ENCODE measurements around the gene SOWAHB.

SOWAHB gene

DNA sequence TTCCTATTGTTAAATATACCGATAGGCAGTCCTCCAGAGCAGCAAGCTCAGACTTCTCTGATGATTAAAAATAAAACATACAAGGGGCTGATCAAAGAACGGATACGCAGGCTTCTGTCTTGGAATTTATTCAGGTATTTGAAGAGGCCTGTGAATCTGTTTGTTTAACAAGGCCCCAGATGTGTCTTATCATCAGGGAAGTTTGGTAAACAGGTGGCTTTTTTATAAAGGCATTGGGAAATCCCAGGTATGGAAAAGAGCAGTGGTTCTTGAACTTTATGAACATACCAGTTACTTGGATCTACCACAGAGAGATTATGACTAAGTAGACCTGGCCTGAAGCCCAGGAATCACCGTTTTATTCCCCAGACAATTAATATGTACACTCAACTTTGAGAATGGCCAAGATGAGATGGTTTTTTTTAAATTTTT, 47.9 kb downstream of the SOWAHB start:
- no peak for FAIRE-seq

Measured in endometrium (tissue), 2 donors.